Activated gamma-delta T cell treated with anti-CD3 and anti-CD28 coated beads, Interleukin-2, amount 50 U/mL, for 16 hours (primary cell): ENCODE data around the gene EWSR1.
"Not testable (repeated sequence)": the region's sequence is repeated elsewhere in the genome, so short reads cannot be mapped to it uniquely, and the experiment has no call there.

Experiments
- DNase-seq: peaks from one replicate; pipeline ENCODE4 v3.0.0-alpha.2; 2020; ENCODE audit warnings: low read depth

The EWSR1 gene

DNA sequence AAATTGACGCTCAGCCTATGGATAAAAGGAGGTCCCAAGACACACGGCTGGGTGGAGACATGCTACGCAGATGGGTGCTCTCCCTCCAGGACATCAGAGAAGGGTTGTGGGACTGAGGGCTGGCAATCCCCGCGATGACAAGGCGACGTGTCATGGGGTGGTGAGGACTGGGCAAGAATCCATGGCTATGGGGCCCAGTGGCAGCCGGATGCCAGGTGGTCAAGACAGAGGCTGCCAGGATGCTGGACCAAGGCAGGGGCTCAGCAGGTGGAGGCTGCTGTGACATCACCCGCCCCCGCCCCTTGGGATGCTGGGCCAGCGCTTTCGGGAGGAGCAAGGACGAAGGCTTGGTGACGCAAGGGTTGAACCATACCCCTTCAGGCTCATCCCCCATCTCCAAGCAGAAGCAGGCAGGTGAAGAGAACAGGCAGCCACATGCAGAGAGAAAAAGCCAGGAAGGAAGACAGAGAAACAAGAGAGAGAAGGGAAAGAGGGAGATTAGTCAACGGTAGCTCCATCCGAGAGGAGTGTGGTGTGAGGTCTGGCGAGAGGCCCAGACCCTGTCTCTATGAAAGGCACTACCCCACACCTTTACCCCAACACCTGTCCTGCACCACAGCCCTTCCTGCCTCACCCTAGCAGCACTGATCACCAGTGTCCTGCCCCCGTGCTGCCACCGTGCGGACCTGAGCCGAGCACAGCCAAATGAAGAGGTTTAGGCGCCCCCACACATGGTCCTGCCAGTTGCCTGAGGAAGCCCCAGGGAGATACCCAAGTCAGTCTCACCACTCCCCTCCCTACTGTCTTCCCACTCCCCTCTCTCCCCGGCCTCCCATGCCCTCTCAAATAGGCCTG is 71.5 kb downstream of the EWSR1 start:
- DNase-seq = no peak

DNA sequence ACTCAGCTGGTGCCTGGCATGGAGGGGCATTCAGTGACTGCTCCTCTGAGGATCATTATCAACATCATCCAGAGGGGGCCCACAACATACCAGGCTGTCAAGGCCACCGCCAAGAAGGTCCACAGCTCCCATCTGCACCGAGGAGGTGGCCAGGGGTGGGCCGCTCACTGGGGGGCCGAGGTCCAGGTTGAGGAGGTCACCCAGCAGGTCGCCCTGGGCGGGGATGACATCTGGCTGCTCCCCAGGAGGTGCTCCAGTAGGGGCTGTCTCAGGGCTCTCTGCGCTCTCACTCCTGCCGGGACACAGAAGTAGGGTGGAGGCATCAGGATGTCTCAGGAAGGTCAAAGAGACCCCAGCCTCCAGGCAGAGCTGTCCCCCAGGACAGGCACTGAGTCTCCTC is 72.5 kb downstream of the EWSR1 start:
- DNase-seq = no peak

DNA sequence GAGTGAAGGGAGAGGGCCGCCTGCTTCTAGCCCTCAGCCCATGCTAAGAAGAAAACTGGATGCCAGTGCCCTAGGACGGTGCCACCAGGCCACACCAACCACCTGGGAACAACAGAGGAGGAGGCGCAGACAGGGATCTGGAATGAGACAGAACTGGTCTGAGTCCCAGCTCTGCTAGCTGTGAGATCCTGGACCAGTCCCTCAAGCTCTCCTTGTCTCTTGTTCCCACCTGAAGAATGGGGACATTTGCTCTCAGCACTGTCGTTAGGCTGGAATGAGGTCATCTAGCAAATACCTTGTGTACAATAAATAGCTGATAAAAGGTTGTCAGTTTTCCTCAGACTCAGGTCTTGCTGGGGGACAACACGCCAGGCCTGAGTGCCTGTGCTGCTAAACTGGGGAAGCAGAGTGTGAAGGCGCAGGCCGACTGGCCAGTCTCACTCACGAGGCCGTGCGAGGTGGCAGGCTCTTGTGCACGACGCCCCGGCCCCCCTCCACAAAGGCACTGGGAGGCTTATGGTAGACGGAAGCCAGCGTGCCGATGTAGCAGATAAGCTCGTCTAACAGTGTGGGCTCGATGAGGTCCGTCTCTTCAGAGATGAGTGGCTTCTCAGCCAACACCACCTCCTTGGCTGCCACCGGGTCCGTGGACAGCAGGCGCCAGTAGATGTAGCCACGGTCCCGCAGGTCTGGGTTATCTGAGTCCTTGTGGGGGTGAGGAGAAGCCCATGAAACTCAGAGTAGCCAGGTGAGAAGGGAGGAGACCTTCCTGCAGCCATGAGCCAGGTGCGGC is 73.2 kb downstream of the EWSR1 start:
- no peak for DNase-seq

DNA sequence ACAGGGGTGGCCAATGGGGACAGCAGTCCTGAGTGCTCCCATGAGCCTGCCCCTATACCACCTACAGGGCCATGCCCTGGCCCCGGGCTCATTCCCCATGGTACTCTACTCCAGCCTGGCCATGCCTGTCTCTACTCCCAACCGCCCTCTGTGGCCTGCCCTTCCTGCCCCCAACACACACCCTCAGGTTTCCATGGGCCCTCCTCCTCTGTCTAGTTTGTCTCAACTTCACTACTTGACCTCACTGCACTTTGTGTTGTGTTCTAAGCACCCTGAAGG is 73.7 kb downstream of the EWSR1 start:
- no peak for DNase-seq

DNA sequence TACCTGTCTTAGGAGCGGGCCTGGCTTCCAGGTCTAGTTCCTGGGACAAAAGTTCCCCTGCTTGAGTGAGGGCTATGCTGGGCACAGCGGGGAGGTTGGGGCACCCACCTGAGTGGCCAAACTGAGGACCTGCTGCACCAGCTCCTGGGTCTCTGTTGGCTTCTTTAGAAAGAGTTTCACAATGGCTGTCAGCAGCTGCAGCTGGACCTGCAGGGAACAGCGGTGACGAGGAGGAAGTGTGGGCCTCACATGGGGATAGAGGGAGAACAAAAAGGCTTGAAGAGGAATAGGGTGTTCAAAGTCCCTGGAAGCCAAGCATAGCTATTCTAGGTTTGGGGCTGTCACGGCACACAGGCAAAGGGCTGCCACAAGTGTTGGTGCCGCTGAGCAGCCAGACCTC is 74.1 kb downstream of the EWSR1 start:
- DNase-seq = no peak

DNA sequence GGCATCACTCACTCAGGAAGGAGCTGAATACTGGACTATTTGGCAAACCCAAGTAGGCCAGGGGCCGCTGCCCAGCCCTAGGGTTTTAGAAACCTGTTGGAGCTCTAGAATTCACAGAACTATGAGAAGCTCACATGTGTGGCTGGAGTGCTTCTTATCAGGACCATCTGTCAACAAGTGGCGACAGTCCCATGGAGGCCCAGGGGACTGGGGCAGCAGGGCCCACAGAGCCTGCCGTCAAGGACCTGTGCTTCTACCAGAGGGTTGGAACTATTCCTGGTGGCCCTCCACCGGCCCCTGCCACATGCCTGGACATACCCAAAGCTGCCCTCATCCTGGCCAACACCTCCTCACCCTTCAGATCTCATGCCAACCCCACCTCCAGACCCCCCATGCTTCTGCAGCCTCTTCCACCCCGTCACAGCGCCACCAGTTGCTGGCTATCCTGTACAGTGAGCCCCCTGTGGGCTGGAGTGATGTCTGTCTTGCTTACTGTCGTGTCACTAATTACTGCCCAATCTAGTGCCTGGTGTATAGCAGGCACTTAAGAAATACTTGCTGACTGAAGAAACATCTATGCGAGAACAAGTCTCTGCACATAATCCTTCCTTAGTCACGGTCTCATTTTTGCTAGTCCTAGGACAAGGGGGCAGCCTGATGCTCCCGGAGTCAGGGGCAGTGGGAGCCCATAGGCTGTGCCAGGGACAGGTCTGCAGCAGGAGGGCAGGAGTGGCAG is 74.7 kb downstream of the EWSR1 start:
- no peak for DNase-seq

DNA sequence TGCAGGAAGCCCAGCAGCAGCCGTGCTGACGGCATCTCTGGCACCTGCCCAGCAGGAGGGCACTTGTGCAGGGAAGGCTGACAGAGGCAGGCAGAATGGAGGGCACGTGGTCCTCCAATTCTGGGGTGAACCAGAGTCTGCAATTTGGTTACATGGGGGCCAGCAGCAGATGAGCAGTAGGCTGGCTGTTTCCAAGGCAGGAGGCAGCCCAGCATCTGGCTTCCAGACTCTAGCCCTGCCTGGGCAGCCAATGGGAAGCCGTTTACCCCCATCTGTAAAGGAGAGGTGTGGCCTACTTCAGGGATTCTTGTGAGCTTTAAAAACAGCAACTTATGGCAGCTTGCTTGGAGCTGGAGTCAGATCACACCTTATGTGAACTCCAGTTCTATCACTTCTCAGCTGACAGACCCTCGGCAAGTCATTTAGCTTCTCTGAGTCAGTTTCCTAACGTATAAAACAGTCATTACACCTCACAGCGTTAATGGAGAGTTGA is 75.3 kb downstream of the EWSR1 start:
- no peak for DNase-seq

DNA sequence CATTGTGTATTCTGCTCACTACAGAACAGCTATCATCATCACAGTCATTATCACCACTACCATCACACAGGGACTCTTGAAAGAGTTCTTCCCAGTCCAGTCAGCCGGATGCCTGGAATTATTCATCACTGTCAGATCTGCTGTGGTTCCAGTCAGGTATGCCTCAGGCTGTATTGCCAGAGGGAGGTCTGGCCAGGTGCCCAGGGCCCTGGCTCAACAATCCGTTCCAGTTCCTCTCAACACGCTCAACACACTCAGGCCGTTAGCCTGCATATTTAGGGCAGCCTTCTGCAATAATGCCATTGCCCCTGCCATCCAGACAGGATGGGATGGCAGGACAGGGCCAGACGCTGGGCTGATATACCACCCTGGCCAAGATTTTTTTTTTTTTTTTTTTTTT is 76.1 kb downstream of the EWSR1 start:
- no peak for DNase-seq

DNA sequence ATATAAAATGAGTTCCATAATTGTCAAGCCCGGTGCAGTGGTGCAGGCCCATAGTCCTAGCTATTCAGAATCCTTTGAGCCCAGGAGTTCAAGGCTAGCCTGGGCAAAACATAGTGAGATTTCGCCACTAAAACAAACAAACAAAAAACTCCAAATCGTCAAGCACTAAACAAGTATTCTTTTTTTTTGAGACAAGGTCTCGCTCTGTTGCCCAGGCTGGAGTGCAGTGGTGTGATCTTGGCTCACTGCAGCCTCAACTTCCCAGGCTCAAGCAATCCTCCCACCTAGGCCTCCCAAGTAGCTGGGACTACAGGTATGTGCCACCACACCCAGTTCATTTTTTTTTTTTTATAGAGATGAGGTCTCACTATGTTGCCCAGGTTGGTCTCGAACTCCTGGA is 76.8 kb downstream of the EWSR1 start:
- DNase-seq = not testable (repeated sequence)

DNA sequence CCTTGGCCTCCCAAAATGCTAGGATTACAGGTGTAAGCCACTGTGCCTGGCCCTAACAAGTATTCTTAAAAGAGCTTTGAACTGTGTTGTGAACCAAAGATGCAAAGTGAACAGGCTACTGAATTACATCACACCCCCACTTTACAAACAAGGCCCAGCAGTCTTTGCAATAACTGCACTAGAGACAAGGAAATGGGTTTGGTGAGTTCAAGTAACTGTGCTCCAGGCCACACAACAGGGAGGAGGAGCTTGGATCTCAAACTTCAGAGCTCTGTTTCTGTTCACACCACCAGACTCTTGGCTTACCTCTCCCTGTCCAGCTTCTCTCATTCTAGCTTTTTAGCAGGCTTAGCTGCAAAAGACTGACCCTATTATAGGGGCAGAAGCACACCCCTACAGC is 77.9 kb downstream of the EWSR1 start:
- DNase-seq = no peak

DNA sequence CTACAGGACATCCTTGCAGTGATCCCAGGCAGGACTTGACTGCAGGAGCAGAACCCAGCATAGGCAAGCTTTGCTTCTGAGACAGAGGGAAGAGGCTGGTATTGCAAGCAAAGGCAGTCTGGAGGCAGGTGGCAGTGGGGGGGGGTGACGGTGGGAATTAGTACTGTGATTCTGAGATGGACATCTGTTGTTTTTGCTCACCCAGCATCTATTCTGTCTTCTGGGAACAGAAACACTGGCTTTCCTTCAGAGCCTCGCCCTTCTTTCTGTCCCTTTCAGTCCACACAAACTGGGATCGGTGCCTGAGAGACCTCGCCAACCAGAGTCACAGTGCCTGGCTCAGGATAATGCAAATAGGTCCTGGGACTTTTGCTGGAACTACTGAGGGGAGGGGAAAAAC is 78.6 kb downstream of the EWSR1 start:
- no peak for DNase-seq

DNA sequence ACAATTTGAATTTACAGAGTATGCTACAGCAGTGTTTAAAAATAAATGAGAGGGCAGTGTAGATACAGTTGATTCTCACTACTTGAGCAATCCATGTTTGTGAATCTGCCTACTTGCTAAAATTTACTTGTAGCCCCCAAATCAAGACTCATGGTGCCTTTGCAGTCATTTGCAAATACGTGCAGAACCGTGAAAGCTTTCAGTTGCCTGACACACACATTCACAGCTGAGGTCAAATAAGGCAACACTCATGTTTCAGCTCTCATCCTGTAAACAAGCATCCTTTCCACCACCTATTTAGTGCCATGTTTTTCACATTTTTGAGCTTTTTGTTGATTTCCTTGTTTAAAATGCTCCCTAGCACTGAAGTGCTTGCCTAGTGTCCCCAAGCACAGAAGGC is 80.0 kb downstream of the EWSR1 start:
- no peak for DNase-seq

DNA sequence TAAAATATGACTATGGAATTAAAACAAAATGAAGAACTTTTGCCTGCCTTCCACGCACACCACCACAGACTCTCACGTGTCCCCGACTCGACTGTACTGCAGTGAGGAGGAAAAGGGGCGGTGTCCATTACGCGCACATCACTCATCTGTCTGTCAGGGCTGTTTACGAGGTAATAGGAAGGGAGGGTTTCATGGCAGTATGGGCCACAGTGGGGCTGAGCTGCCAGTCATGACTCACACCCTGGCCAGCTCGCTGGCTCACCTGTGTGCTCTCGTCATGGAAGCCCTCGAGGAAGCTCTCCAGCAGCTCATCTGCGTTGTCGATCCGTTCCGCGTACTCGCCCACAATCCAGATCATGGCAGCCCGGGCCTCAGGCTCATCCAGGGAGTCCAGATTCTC is 80.9 kb downstream of the EWSR1 start:
- DNase-seq = no peak
